BJ (cell line): ENCODE measurements around the gene MARK3. TPM values are rescaled to one million over a fixed set of nuclear protein-coding genes. Genes with fewer than 3 reads are reported as not detected.

ENCODE experiments used
- CTCF ChIA-PET: fragments of 350-600 bp; formaldehyde crosslinking; extraction: SDS; loops from one replicate; lab custom pipeline; 2021; ENCODE audit warnings: antibody characterized with exemption, inconsistent platforms; lab: Yijun Ruan, JAX
- POLR2A ChIA-PET: fragments of 300-600 bp; sonication (Branson Sonifier 250); formaldehyde crosslinking; extraction: SDS; loops from one replicate; lab custom pipeline; 2021; ENCODE audit warnings: antibody characterized with exemption; lab: Charles Lee
- DNase-seq: peaks from one replicate; pipeline ENCODE4 v3.0.0-alpha.2; 2011; ENCODE audit warnings: low read depth
- H3K27me3 ChIP-seq: 2 replicates; pipeline ENCODE4 v1.6.0; 2011; ENCODE audit warnings: low read length; ENCODE audit not compliant: control insufficient read depth, insufficient read depth
- H3K36me3 ChIP-seq: 2 replicates; pipeline ENCODE4 v1.5.1; 2011; ENCODE audit warnings: low read length; ENCODE audit not compliant: control insufficient read depth, insufficient read depth
- H3K4me3 ChIP-seq: 2 replicates; pipeline ENCODE4 v1.5.1; 2011; ENCODE audit warnings: low read depth, mild to moderate bottlenecking, control low read depth, low read length
- polyA plus RNA-seq: library from polyadenylated mRNA; depleted of rRNA; stranded (reverse); fragments of >200 nt; gene quantifications from 2 replicates; pipeline ENCODE4 v1.2.3, GENCODE V29; 2011
- TF ChIP-seq, protein P1 (sequence below): IDR thresholded peaks from 2 replicates; pipeline ENCODE4 v1.5.1; 2011; ENCODE audit warnings: low read depth, mild to moderate bottlenecking, control low read depth, inconsistent platforms, low read length, moderate library complexity; ENCODE audit not compliant: insufficient read depth

Gene MARK3
- polyA plus RNA-seq, 1 experiment, result 73.9 TPM

DNA sequence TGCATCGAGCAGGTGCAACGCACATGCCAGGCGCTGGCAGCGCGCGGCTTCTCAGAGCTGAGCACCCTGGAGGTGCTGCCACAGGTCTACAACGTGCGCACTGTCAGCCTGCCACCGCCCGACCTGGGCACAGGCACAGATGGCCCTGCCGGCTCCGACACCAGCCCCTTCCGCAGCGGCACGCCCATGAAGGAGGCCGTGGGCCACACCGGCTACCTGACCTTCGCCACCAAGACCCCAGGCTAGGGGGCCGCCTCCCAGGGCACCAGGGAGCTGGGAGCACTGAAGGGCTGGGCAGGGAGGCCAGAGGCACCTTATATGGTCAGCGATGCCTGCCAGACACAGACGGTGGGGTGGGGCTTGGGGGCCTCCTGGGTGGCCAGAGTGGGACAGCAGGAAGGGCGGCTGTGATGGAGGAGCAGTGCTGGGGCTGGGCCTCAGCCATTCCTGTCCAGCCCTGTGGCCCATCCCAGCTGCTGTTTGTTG, 149.4 kb downstream of the MARK3 start:
- no peak for DNase-seq
- Histone ChIP-seq H3K4me3 (no peak overlapping the region), H3K27me3 (no peaks in the 10 kb centered on the region), H3K36me3 (peaks cover 5% of the 10 kb centered on the region)
- TF ChIP-seq, protein P1, sequence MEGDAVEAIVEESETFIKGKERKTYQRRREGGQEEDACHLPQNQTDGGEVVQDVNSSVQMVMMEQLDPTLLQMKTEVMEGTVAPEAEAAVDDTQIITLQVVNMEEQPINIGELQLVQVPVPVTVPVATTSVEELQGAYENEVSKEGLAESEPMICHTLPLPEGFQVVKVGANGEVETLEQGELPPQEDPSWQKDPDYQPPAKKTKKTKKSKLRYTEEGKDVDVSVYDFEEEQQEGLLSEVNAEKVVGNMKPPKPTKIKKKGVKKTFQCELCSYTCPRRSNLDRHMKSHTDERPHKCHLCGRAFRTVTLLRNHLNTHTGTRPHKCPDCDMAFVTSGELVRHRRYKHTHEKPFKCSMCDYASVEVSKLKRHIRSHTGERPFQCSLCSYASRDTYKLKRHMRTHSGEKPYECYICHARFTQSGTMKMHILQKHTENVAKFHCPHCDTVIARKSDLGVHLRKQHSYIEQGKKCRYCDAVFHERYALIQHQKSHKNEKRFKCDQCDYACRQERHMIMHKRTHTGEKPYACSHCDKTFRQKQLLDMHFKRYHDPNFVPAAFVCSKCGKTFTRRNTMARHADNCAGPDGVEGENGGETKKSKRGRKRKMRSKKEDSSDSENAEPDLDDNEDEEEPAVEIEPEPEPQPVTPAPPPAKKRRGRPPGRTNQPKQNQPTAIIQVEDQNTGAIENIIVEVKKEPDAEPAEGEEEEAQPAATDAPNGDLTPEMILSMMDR, result no peak
- ChIA-PET POLR2A (no interaction called here), CTCF (interaction anchor here (3.6 kb wide), 1 partner anchor 16 kb away, joined by 17 read pairs; no protein-coding TSS in a partner anchor)

DNA sequence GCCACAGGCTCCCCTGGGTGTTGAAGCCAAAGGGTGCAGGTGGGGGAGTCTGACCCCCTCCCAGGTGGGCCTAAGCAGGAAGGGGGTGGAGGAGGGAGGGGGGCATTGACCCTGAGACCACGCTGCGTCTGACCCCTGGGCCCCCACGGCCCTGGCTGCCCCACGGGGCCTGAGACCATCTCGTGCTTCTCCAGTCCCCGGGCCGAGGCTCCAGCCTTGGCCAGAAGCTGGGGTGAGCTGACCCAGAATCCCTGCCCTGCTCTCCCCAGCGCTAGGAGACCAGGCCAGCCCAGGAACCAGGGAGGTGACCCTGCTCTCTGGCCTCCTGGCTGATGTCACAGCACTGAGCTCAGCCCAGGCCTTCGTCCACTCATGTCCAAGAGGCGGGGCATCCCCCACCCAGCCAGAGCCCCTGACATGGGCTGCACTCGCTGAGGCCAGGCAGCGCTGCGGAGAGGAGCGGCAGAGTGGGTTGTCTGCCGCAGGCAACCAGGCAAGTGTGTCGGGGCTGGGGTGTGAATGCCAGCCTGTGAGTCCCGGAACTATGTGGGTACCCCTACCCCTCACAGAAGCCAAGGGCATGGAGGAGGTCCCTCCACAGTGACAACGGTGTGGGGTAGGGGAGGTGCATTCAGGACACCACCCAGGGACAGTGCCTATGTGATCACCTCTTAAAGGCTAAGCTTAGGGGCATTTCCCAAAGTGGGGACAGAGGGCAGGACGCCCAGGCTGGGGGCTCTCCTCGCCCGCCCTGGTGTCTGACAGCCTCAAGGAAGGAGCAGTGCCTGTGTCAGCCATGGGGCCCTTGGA, 150.1 kb downstream of the MARK3 start:
- POLR2A ChIA-PET, result no interaction called here

DNA sequence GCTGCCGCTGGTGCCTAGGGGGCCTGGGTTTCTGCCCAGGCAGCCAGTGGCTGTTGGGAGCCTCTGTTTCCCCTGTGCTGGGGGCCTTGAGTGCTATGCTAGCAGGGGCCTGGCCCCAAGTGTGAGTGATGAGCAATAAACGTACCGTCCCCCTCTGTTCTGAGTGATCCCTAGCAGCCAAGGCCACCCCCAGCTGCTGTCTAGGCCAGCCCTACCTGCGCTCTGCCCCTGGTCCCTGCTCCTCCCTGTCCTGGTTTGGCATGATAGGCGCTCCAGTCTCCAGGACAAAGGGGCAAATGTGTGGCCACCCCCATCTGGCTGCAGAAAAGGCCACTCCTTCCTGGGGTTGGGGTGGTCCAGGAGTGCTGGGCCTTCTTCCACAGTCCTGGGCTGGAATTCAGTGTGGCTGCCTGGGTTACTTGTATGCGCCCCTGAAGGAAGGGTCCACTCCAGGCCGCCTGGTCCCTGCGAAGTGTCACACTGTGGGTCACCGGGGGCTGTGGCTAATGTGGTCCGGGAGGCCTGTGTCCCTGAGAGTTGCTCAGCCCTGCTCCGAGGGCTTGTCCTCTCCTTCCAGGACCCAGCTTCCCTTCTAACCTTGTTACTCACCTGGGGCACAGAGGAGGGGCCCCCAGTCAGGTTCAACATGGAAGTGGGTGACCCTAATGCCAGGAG, 150.8 kb downstream of the MARK3 start:
- H3K27me3 ChIP-seq, result no peaks in the 10 kb centered on the region
- TF ChIP-seq, protein P1, result no peak
- H3K4me3 ChIP-seq, result no peak overlapping the region
- DNase-seq, result no peak
- ChIA-PET CTCF (interaction anchor here (1.4 to 3.6 kb wide), 3 partner anchors 11 to 18 kb away, joined by 7 to 17 read pairs (median 7); no protein-coding TSS in a partner anchor), POLR2A (no interaction called here)
- H3K36me3 ChIP-seq, result peaks cover 5% of the 10 kb centered on the region

More for the DNA sequence above, 150.1 kb downstream of the MARK3 start:
- CTCF ChIA-PET, result interaction anchor here (3.6 kb wide), 1 partner anchor 17 kb away, joined by 17 read pairs; no protein-coding TSS in a partner anchor
- TF ChIP-seq, protein P1, result no peak
- Histone ChIP-seq H3K27me3 (no peaks in the 10 kb centered on the region), H3K36me3 (peaks cover 5% of the 10 kb centered on the region), H3K4me3 (no peak overlapping the region)
- DNase-seq, result no peak

DNA sequence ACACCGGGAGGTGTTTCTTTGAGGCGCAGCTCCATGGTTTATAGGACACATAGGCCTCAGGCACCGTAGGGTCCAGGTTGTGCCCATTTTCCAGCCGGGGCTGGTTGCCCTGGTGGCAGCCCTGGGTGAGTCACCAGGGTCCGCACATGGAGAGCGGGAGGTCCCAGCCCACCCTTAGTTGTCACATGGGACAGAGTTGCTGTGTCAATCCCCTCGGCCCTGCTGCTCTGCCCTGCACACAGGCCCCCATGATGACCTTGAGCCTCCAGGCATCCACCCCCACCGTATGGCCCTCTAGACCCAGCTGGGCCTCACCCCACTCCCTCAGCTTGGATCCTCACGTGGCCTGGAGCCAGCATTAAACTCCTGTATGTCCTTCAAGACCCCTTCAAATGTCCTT, 151.5 kb downstream of the MARK3 start:
- Histone ChIP-seq H3K36me3 (peaks cover 4% of the 10 kb centered on the region), H3K27me3 (no peaks in the 10 kb centered on the region), H3K4me3 (no peak overlapping the region)
- DNase-seq, result no peak
- ChIA-PET POLR2A (no interaction called here), CTCF (interaction anchor here (1.4 to 1.8 kb wide), 2 partner anchors 10 to 19 kb away, joined by 7 read pairs; no protein-coding TSS in a partner anchor)
- TF ChIP-seq, protein P1, result no peak
